ENCODE data around the gene STING1.
"Not testable (repeated sequence)": the region's sequence is repeated elsewhere in the genome, so short reads cannot be mapped to it uniquely, and the experiment has no call there.

STING1 gene

DNA sequence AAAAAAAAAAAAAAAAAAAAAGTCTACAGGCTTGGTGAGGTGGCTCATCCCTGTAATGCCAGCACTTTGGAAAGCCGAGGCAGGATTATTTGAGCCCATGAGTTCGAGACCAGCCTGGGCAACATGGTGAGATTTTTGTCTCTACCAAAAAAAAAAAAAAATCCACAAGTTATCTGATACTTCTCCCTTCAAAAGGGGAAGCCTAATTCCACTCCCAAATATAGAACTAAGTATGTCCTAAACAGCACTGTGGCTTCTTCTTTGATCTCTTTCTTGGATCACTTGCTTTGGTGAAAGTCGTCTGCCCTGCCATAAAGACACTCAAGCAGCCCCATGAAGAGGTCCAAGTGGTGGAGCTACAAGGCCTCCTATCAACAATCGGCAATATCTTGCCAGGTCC is 18.8 kb upstream of the STING1 start:
- DNase-seq: no peak

GRCh38 chr5:139495638-139496435 is 13.3 kb upstream of the STING1 start:
- no peak for DNase-seq

- DNase-seq: no peak
These were observed 12.3 kb upstream of the STING1 start for GRCh38 chr5:139494832-139495231.

GRCh38 chr5:139494256-139494655 is 11.7 kb upstream of the STING1 start:
- DNase-seq: no peak

DNA sequence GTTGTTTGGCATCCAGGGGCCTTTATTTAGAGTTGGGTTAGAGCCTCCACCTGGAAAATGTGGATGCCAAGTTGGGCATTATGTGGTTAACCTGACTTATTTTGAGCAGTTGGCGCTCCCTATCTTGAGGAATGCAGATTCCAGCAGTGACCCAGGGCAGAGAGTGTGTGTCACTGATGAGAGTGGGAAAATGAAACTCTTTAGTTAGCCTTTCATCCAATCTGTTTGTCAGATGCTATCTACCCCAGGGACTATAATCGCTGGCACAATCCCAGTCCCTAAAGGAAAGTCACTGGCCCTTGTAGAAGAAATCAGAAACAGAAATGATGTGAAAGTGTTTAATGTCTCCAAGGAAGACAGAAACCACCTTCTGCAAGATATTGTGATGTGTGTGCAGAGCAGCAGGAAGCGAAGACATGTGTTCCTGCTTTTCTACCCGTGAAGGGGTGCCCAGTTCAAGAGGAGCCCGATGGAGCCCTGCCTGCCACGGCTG is 10.2 kb upstream of the STING1 start:
- DNase-seq: no peak

DNA sequence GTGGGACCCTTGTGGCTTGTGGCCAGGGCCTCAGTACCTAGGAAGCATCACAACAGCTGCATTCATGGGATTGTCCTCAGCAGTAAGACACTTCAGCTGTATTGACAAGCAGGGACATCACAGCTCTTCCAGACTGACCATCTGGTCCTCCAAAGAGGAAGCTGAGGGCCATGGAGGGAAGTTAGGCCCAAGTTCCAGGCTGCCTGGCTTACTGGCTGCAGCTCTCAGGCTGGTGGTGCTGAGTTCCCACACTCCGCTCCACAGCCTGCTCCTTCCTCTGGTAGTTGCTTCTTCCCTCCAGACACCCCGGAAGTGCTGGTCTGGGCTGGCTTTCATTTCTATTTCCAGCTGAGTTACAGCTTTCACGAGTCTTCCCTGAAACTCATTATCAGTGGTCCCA is 5.7 kb upstream of the STING1 start:
- DNase-seq: no peak

- no peak for DNase-seq
These were observed 3.6 kb upstream of the STING1 start for GRCh38 chr5:139486201-139486600.

- DNase-seq: not testable (repeated sequence)
These were observed 291 bp upstream of the STING1 start for GRCh38 chr5:139482890-139483208.

GRCh38 chr5:139481580-139482049 is 943 bp downstream of the STING1 start:
- DNase-seq: no peak

- no peak for DNase-seq
These were observed 1.4 kb downstream of the STING1 start for GRCh38 chr5:139481122-139481533.

- not testable (repeated sequence) for DNase-seq
These were observed 2.8 kb downstream of the STING1 start for GRCh38 chr5:139479729-139480128.

- not testable (repeated sequence) for DNase-seq
These were observed 3.7 kb downstream of the STING1 start for GRCh38 chr5:139478657-139479423.

DNA sequence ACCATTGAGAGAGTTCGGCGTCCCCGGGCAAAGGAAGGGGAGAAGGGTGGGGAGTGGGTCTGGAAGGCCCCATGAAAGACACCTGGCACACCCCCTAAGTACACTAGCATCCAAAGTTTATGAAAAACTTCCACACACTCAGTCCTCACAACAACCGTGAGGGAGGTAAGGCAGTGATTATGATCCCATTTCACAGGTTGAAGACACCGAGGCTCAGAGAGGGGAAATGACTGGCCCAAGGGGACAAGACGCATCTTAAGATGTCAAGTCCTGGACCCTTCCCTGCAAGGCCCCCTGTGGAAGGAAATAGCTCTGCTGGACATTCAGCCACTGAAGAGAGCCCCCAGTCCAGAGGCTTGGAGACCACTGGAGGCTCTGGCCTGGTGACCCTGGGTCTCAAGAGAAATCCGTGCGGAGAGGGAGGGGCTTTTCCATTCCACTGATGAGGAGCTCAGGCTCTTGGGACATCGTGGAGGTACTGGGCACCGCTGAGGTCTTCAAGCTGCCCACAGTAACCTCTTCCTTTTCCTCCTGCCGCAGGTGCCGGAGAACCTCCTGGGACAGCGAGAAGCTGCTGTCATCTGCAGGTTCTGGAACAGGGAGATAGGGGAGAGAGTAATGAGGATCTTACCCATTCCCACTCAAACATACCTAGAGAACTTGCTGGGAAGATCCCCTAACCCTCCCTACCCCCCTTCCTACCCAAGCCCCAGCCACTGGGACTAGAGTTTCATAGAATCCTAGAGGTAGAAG is 6.5 kb downstream of the STING1 start:
- DNase-seq: no peak

DNA sequence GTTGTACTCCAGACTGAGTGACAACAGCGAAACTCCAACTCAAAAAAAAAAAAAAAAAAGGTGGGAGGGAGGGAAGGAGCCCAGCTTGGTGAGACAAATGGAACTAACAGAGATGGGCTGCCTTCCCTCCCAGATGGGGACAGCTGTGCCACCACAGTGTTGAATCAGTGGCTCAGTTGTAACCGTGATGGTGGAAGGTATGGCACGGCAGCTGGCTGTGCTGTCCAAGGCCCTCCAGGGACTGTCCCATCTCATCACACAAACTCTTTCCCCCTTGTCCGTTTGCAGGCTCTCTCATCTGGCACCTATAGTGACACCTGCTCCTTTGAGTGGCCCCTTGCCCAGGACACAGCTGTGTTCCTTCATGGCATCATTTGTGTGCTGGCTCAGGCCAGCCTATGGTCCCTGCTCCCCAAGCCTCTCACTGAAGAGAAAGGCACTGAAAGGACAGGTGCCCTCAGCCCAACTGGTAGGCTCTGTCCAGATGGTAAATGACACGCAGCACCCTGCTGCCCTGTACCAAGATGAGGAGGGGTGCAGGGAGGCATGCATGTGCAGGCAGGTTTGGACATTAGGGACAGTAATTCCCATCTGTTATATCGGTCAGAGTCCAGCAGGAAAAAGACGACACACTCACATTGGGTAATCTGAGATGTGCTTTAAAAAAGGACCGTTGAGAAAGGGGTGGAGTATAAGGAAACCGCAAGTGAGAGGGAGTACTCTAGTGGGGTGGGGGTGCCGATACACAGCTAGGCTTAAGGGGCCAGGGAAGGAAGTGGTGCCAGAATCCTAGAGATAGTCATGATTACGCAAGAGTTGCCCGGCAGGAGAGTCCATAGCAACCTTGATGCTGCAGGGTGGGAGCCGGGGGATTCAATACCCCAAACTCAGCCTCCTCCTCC is 7.4 kb downstream of the STING1 start:
- no peak for DNase-seq

- no peak for DNase-seq
These were observed 9.0 kb downstream of the STING1 start for GRCh38 chr5:139473565-139473964.

GRCh38 chr5:139473105-139473504 is 9.5 kb downstream of the STING1 start:
- no peak for DNase-seq

DNA sequence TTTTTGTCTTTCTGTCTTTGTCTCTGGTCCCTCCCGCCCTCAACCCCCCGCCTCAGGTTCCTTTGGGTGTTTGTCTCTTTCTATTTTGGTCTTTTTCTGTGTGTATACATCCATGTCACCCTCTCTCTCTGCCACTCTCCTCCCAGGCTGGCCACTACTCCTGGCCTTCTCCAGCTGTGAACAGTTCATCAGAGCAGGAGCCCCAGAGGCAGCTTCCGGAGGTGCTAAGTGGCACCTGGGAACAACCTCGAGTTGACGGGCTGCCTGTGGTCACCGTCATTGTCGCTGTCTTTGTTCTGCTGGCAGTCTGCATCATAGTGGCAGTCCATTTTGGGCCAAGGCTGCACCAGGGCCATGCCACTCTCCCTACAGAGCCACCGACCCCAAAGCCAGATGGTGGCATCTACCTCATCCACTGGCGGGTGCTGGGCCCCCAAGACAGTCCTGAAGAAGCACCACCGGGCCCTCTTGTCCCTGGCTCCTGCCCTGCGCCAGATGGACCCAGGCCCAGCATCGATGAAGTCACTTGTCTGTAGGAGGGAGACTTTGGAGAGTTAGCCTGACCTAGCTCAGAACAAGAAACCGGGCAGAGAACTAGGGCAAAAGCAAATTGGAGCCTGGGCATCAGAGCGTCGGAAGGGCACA is 10.1 kb downstream of the STING1 start:
- DNase-seq: no peak

GRCh38 chr5:139470821-139471300 is 11.7 kb downstream of the STING1 start, which contains the start of gene SMIM33:
SMIM33 (plus strand) TSS chr5:139471004; CDS start chr5:139471122, 118 bp downstream.
- no peak for DNase-seq

DNA sequence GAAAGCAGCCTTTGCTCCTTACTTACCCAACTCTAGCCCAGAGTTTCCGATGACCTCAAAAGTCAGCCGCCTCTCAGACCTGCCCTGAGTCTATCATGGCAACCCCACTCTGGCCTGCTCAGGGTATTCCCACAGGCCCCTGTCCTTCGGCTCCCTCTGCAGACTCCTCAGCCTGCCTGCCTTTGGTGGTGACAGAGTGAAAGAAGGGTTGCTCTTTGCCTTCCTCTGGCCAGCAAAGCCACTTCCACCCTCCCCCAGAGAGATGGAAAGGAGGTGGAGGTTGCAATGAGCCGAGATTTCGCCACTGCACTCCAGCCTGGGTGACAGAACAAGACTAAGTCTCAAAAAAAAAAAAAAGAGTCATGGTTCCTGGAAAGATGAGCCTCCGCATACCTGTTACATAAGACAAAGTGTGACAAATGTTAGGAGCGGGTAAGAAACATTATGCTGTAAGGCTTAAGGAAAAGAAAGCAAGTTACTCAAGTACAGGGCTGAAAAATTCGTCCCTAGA is 14.1 kb downstream of the STING1 start:
- no peak for DNase-seq

DNA sequence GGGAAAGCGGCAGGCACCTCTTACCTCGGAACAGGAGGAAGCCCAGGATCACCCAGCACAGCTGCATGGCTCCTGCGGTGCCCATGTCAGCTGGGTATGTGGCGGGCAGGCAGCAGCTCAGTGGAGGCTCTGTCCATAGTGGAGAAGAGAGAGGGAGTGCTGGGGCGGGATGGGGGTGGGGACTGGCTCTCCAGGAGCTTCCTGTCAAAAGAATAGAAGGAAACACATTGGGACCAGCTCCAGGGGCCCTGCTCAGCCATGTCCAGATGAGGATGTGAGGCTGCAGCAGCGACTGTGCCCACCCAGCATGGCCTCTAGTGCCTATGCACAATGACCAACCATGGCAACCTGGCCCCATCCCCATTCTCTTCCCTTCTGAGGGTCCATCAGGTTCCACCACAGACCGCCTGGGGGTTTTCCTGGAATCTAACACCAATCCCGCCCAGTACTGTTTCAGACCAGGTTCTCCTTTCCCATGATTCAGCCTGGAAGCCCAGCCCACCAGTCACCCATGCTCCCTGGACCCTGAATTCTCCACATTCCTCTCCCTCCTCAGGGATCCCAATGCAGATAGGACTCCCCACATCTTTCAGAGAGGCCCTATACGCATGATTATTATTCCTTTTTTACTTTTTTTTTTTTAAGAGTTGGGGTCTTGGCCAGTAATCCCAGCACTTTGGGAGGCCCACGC is 19.8 kb downstream of the STING1 start, which contains the start of gene ECSCR:
Gene ECSCR, minus strand, starts transcription at position 158 of the 691 bp plus-strand sequence. Its CDS starts 73 bp downstream, at position 85.
- no peak for DNase-seq

Measured in NCI-H2107 (cell line).